Astrocyte of the cerebellum (primary cell): ENCODE measurements around the gene CDO1.

Experiments
- DNase-seq: peaks from one replicate; pipeline ENCODE4 v3.0.0-alpha.2; 2011; ENCODE audit warnings: low read depth
- H3K4me3 ChIP-seq: 2 replicates; pipeline ENCODE4 v1.5.1; 2011; ENCODE audit warnings: mild to moderate bottlenecking, low read depth, low read length, moderate library complexity
- CTCF ChIP-seq: IDR thresholded peaks from 2 replicates; pipeline ENCODE4 v1.5.1; 2012; ENCODE audit warnings: low read length, low read depth, moderate library complexity, mild to moderate bottlenecking; ENCODE audit errors: missing control alignments
- in situ Hi-C: cut with HindIII; loops from 2 replicates; pipeline ENCODE4 v1.10.0; 2017; ENCODE audit warnings: low sequenced_read_pairs

Gene CDO1

GRCh38 chr5:115854139-115854538 lies 37.7 kb upstream of the CDO1 start:
- no peak for TF ChIP-seq CTCF
- DNase-seq, result no peak
- no peak overlapping the region for H3K4me3 ChIP-seq
- in situ Hi-C loops, result no loop called here

- in situ Hi-C loops, result no loop called here
- H3K4me3 ChIP-seq, result no peak overlapping the region
- DNase-seq, result no peak
- no peak for TF ChIP-seq CTCF
Observed at GRCh38 chr5:115850744-115851416, 34.4 kb upstream of the CDO1 start.

- in situ Hi-C loops, result no loop called here
- no peak for TF ChIP-seq CTCF
- DNase-seq, result no peak
- no peak overlapping the region for H3K4me3 ChIP-seq
Observed at GRCh38 chr5:115849258-115849798, 32.9 kb upstream of the CDO1 start.

GRCh38 chr5:115847290-115847689 lies 30.8 kb upstream of the CDO1 start:
- no peak overlapping the region for H3K4me3 ChIP-seq
- in situ Hi-C loops, result no loop called here
- TF ChIP-seq CTCF, result no peak
- DNase-seq, result no peak

GRCh38 chr5:115844321-115844817 lies 27.9 kb upstream of the CDO1 start:
- no peak for TF ChIP-seq CTCF
- in situ Hi-C loops, result no loop called here
- DNase-seq, result no peak

GRCh38 chr5:115843444-115844130 lies 27.1 kb upstream of the CDO1 start:
- peak overlapping the region; percentile 85 for H3K4me3 ChIP-seq
- TF ChIP-seq CTCF, result no peak
- in situ Hi-C loops, result no loop called here
- no peak for DNase-seq

More at GRCh38 chr5:115844321-115844817, 27.9 kb upstream of the CDO1 start:
- H3K4me3 ChIP-seq, result no peak overlapping the region
